Measurements from ENCODE around the gene SEMA4A. TPM values are rescaled to one million over a fixed set of nuclear protein-coding genes. Genes with fewer than 3 reads are reported as not detected.
A peak's percentile ranks its signal among the peaks of the same experiment; 100 is the strongest.

Gene SEMA4A
- total and polyA plus RNA-seq, 9 of the 15 experiments (the other 6 are each of a cell fraction or from before 2014, with no cell fraction given) = 0.04 to 1.7 (median 0.45) TPM

- TF ChIP-seq ZNF449 (CRISPR knock-in tag; IDR thresholded peaks at IDR 0.05) = no peak
- TF ChIP-seq RFX7 (CRISPR knock-in tag; IDR thresholded peaks at IDR 0.05) = no peak
- TF ChIP-seq SFPQ (IDR thresholded peaks at IDR 0.05; ENCODE audit: low read depth, low read length) = no peak
- peak; percentile 99 for TF ChIP-seq SP1 (CRISPR knock-in tag; IDR thresholded peaks at IDR 0.05)
- TF ChIP-seq BRCA1 (IDR thresholded peaks at IDR 0.05) = no peak
- no peak for TF ChIP-seq BRCA1 (CRISPR knock-in tag; IDR thresholded peaks at IDR 0.05)
- TF ChIP-seq HES1 (IDR thresholded peaks at IDR 0.05; ENCODE audit: low read depth) = no peak
- TF ChIP-seq CREB3L1 (IDR thresholded peaks at IDR 0.05; ENCODE audit: borderline replicate concordance, low read depth) = peak; percentile 37; the same call in 1 of the 2 replicates
- TF ChIP-seq ZNF311 (CRISPR knock-in tag; IDR thresholded peaks at IDR 0.05) = no peak
- peak; percentile 39 for TF ChIP-seq RBBP5 (IDR thresholded peaks at IDR 0.05; ENCODE audit: borderline replicate concordance, insufficient read depth, low read length, poor library complexity, severe bottlenecking)
- TF ChIP-seq KLF13 (tag; IDR thresholded peaks at IDR 0.05; ENCODE audit: borderline replicate concordance, low read depth) = no peak
- TF ChIP-seq SNIP1 (IDR thresholded peaks at IDR 0.05; ENCODE audit: low read depth) = no peak
- peak; percentile 62; the same call in 1 of the 2 replicates for TF ChIP-seq CGGBP1 (CRISPR knock-in tag; IDR thresholded peaks at IDR 0.05)
- no peak for TF ChIP-seq ZNF561 (CRISPR knock-in tag; conservative IDR thresholded peaks at IDR 0.05)
- no peak for TF ChIP-seq FIP1L1 (IDR thresholded peaks at IDR 0.05; ENCODE audit: low read depth, low read length, poor library complexity, severe bottlenecking)
- TF ChIP-seq SMAD2 (IDR thresholded peaks at IDR 0.05; ENCODE audit: low read depth, low read length) = no peak
- TF ChIP-seq YBX1 (IDR thresholded peaks at IDR 0.05) = no peak
- peak; percentile 63; the same call in 1 of the 2 replicates for TF ChIP-seq SOX6 (IDR thresholded peaks at IDR 0.05)
- TF ChIP-seq ZNF197 (CRISPR knock-in tag; IDR thresholded peaks at IDR 0.05; ENCODE audit: low read depth) = no peak
- TF ChIP-seq NR1H2 (CRISPR knock-in tag; IDR thresholded peaks at IDR 0.05) = no peak
- no peak for TF ChIP-seq NEUROD1 (IDR thresholded peaks at IDR 0.05; ENCODE audit: borderline replicate concordance, low read depth, low read length, partially characterized antibody)
- TF ChIP-seq PURB (CRISPR knock-in tag; IDR thresholded peaks at IDR 0.05; ENCODE audit: low read depth) = no peak
- TF ChIP-seq KDM1A (IDR thresholded peaks at IDR 0.05) = no peak; a peak in 1 of 4 replicates
Observed at GRCh38 chr1:156193488-156194299, 40.3 kb downstream of the SEMA4A start, which contains the start of gene SLC25A44 (continued).
